SHP77 treated with DMSO at 0.1 percent for 48 hours (cell line): ENCODE measurements around the gene CD27.
"Not testable (repeated sequence)": the region's sequence is repeated elsewhere in the genome, so short reads cannot be mapped to it uniquely, and the experiment has no call there.

Experiments
- DNase-seq: peaks from one replicate; lab custom pipeline; 2025; lab: John Stamatoyannopoulos, UW

The CD27 gene

GRCh38 chr12:6488240-6488639, 43.5 kb downstream of the CD27 start:
- no peak for DNase-seq

DNA sequence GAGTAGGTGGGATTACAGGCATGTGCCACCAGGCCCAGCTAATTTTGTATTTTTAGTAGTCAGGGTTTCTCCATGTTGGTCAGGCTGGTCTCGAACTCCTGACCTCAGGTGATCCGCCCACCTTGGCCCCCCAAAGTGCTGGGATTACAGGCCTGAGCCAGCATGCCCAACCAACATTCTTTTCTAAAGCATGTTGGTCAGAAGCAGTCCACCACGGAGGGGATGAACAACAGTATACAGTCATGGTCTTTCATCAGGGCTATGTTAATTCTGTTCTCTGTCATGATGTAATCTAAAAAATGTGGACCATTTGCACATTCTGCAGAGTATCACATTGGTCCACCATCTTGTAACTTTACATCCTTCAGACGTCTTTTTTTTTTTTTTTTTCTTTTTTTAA, 44.7 kb downstream of the CD27 start:
- no peak for DNase-seq

DNA sequence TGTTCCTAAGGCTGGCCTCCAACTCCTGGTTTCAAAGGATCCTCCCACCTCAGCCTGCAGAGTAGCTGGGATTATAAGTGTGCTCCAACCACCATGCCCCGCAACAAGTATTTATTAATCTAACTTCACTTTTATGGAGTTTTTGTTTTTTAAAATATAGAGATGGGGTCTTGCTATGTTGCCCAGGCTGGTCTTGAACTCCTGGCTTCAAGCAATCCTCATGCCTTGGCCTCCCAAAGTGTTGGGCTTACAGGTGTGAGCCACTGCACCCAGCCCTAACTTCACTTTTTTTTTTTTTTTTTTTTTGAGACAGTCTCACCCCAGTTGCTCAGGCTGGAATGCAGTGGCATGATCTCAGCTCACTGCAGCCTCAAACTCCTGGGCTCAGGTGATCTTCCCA, 45.9 kb downstream of the CD27 start:
- DNase-seq: not testable (repeated sequence)

- peak; percentile 28 for DNase-seq
These were observed 48.2 kb downstream of the CD27 start, which contains the start of gene MRPL51 for GRCh38 chr12:6492838-6493496. MRPL51 (minus strand) TSS chr12:6493262; CDS start chr12:6493136, 126 bp downstream.

DNA sequence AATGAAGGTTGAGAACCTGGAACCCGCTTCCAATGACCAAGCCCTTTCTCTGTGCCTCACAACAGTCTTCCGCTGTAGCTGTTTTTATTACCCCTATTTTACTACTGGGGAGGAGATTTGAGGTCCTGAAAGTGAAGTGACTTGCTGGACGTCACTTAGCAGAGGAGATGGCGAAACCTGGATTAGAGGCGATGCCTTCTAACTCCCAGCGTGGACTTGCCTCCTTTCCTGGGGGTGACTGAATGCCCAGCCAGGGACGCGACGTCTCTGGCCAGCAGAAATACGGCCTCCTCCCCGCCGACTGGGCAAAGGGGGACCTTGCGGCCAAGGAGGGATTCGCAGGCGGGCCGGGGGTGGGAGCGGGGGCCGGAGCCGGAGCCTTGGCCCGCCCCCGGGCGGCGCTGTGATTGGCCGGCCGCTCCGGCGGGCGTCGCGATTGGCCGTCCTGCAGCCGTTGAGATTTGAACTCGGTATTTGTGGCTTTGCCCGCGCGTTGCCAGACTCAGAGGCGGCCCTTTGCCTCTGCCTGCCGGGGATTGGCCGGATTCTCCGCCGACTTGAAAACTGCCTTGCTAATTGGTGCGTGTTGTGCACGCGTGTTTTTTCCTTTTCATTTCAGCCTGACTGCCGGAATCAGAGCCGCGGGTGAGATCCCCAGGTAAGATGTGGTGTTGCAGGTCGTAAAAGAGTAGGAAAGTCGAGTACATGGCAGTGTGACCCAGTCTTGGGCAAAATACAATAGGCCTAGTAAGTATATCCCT, 48.9 kb downstream of the CD27 start, which contains the start of gene NCAPD2:
Gene NCAPD2, plus strand, starts transcription at position 606 of the 761 bp plus-strand sequence. CDS start 997 bp downstream, outside the sequence.
- DNase-seq: peak; percentile 67

DNA sequence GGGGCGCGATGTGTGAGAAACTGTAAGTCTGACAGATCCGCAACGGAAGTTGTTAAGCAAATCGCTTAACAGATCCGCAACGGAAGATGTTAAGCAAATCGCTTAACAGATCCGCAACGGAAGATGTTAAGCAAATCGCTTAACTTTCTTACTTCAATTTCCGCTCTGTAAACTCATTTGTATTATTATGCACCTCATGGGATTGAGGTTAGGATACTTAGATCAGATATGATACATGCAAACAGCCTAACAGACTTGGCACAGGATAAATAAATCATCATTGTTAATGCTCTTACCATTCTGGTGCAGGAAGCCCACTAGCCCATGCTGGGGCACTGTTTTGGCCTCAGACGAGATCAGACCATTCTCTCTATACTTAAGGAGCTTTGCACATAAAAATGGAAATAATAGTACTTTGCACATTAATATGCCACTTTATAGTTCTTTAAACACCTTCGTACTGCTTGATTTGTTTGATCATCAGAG, 49.5 kb downstream of the CD27 start:
- no peak for DNase-seq

- no peak for DNase-seq
These were observed 50.2 kb downstream of the CD27 start for GRCh38 chr12:6494968-6495367.

GRCh38 chr12:6497291-6497690, 52.5 kb downstream of the CD27 start:
- DNase-seq: not testable (repeated sequence)

DNA sequence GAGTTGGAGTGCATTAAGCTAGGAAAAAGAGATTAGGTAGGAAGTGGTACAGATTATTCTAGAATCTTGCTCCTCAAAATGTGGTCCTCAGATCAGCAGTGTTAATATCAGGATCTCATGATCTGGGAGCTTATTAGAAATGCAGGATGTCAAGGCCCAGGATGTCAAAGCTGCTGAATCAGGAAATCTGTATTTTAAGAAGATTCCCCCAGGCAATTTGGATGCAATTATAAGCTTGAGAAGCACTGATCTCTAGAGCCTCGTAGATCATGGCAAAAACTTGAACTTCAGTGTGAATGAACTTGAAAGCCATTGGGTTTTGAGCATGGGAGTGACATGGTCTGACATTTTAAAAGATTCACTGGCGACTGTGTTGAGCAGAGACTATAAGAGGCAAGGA, 55.7 kb downstream of the CD27 start:
- DNase-seq: no peak
